Calu3 (cell line): ENCODE data around the gene BOK. TPM values are rescaled to one million over a fixed set of nuclear protein-coding genes. Genes with fewer than 3 reads are reported as not detected.
A peak's percentile ranks its signal among the peaks of the same experiment; 100 is the strongest.

Experiments used
- BruUV-seq: library from RNA; stranded (reverse); fragments of 400-500 nt; replicated peaks from 2 replicates; lab custom pipeline; 2021; lab: Mats Ljungman, UMichigan
- CTCF ChIA-PET: fragments of 300-600 bp; sonication (Branson Sonifier 250); formaldehyde crosslinking; loops from one replicate; lab custom pipeline; 2022; ENCODE audit warnings: antibody characterized with exemption; lab: Charles Lee
- DNase-seq: peaks from one replicate; pipeline ENCODE4 v3.0.0; 2022
- H3K27ac Mint-ChIP-seq: one replicate; pipeline ENCODE4 v1.8.0; 2022; ENCODE audit warnings: mixed read lengths; ENCODE audit not compliant: unreplicated experiment
- H3K27me3 Mint-ChIP-seq: one replicate; pipeline ENCODE4 v1.8.0; 2022; ENCODE audit warnings: mixed read lengths; ENCODE audit not compliant: unreplicated experiment
- H3K36me3 Mint-ChIP-seq: one replicate; pipeline ENCODE4 v1.8.0; 2022; ENCODE audit warnings: mild to moderate bottlenecking, moderate library complexity, mixed read lengths; ENCODE audit not compliant: insufficient read depth, unreplicated experiment
- H3K4me1 Mint-ChIP-seq: one replicate; pipeline ENCODE4 v1.8.0; 2022; ENCODE audit warnings: mild to moderate bottlenecking, low read depth, mixed read lengths; ENCODE audit not compliant: unreplicated experiment
- H3K4me3 Mint-ChIP-seq: one replicate; pipeline ENCODE4 v1.8.0; 2022; ENCODE audit warnings: mild to moderate bottlenecking, low read depth, moderate library complexity, mixed read lengths; ENCODE audit not compliant: unreplicated experiment
- H3K9me3 Mint-ChIP-seq: one replicate; pipeline ENCODE4 v1.8.0; 2022; ENCODE audit warnings: low read depth, mixed read lengths; ENCODE audit not compliant: unreplicated experiment
- CTCF ChIP-seq: fragments of 200-600 bp; IDR thresholded peaks from one replicate; pipeline ENCODE4 v1.8.0; 2022; ENCODE audit warnings: antibody characterized with exemption; ENCODE audit not compliant: unreplicated experiment
- intact Hi-C: fragments of 100-400 bp; cut with micrococcal nuclease; formaldehyde crosslinking; loops from one replicate; pipeline ENCODE4 v1.10.0; 2022; ENCODE audit not compliant: unreplicated experiment
- total RNA-seq: library from RNA; stranded (reverse); gene quantifications from 2 replicates; pipeline ENCODE4 v1.2.3, GENCODE V29; 2022

Gene BOK
- total RNA-seq, 1 experiment from 2014 or later: 30.1 TPM

- intact Hi-C loops: no loop called here
These were observed 997 bp downstream of the BOK start for GRCh38 chr2:241559323-241560161.

GRCh38 chr2:241560162-241560882 lies 1.8 kb downstream of the BOK start:
- Mint-ChIP-seq H3K4me1 (peaks cover 29% of the 10 kb centered on the region), H3K27me3 (no peaks in the 10 kb centered on the region), H3K9me3 (no peaks in the 10 kb centered on the region), H3K27ac (peak overlapping the region; percentile 70), H3K36me3 (peaks cover 55% of the 10 kb centered on the region), H3K4me3 (peak overlapping the region; percentile 78)
- CTCF ChIA-PET: interaction anchor here (0.5 to 0.7 kb wide), 2 partner anchors 18 to 38 kb away, joined by 3 to 4 read pairs; no protein-coding TSS in a partner anchor
- intact Hi-C loops: no loop called here
- peak; percentile 31 for DNase-seq
- TF ChIP-seq CTCF: no peak
- TSS peak; percentile 67 for BruUV-seq

More at GRCh38 chr2:241559323-241560161, 997 bp downstream of the BOK start:
- DNase-seq: peak; percentile 66
- H3K4me1 Mint-ChIP-seq: peaks cover 29% of the 10 kb centered on the region
- CTCF ChIA-PET: interaction anchor here (0.5 to 2.3 kb wide), 3 partner anchors 17 to 282 kb away, joined by 3 to 9 read pairs (median 4); no protein-coding TSS in a partner anchor
- H3K4me3 Mint-ChIP-seq: peak overlapping the region; percentile 78
- H3K27me3 Mint-ChIP-seq: no peaks in the 10 kb centered on the region
- peaks cover 51% of the 10 kb centered on the region for H3K36me3 Mint-ChIP-seq
- H3K27ac Mint-ChIP-seq: peak overlapping the region; percentile 70
- BruUV-seq: no TSS peak
- no peak for TF ChIP-seq CTCF
- no peaks in the 10 kb centered on the region for H3K9me3 Mint-ChIP-seq

- TF ChIP-seq CTCF: no peak
- H3K27ac Mint-ChIP-seq: peak overlapping the region; percentile 70
- H3K4me3 Mint-ChIP-seq: peak overlapping the region; percentile 78
- CTCF ChIA-PET: interaction anchor here (0.7 kb wide), 1 partner anchor 38 kb away, joined by 3 read pairs; no protein-coding TSS in a partner anchor
- DNase-seq: peak; percentile 26
- BruUV-seq: no TSS peak
- intact Hi-C loops: no loop called here
- peaks cover 59% of the 10 kb centered on the region for H3K36me3 Mint-ChIP-seq
- peaks cover 29% of the 10 kb centered on the region for H3K4me1 Mint-ChIP-seq
- H3K27me3 Mint-ChIP-seq: no peaks in the 10 kb centered on the region
- no peaks in the 10 kb centered on the region for H3K9me3 Mint-ChIP-seq
These were observed 2.4 kb downstream of the BOK start for GRCh38 chr2:241560883-241561474.

GRCh38 chr2:241561832-241562231 lies 3.3 kb downstream of the BOK start:
- H3K9me3 Mint-ChIP-seq: no peaks in the 10 kb centered on the region
- DNase-seq: peak; percentile 84
- no TSS peak for BruUV-seq
- H3K27me3 Mint-ChIP-seq: no peaks in the 10 kb centered on the region
- CTCF ChIA-PET: no interaction called here
- TF ChIP-seq CTCF: no peak
- H3K27ac Mint-ChIP-seq: peak overlapping the region; percentile 28
- H3K4me1 Mint-ChIP-seq: peaks cover 29% of the 10 kb centered on the region
- intact Hi-C loops: no loop called here
- peaks cover 64% of the 10 kb centered on the region for H3K36me3 Mint-ChIP-seq
- peak overlapping the region; percentile 60 for H3K4me3 Mint-ChIP-seq
